Renal cortex interstitium (tissue), 11 donors: ENCODE data around the gene TPST1. TPM values are rescaled to one million over a fixed set of nuclear protein-coding genes. Genes with fewer than 3 reads are reported as not detected.
A peak's percentile ranks its signal among the peaks of the same experiment; 100 is the strongest.

Source experiments
- DNase-seq, 11 donors: peaks; one replicate each; pipeline ENCODE4 v3.0.0-alpha.2; 2013; ENCODE audit warnings: low read depth in 9 of 11, low spot score in 4 of 11; ENCODE audit errors: extremely low read depth in 1 of 11
- polyA plus RNA-seq, 3 donors: library from polyadenylated mRNA; unstranded; fragments of 120-200 nt; gene quantifications; one replicate each; pipeline ENCODE4 v1.2.1, GENCODE V29; 2013; ENCODE audit not compliant: insufficient read length in 3 of 3

Gene TPST1
- polyA plus RNA-seq, 3 donors = 40.8 to 43.6 (median 41.8) TPM

GRCh38 chr7:66263936-66264335, 58.8 kb downstream of the TPST1 start:
- DNase-seq = no peak

- peak in 4 of 11 donors; percentile 2 to 12 (median 6) for DNase-seq
Observed at GRCh38 chr7:66265566-66265965, 60.4 kb downstream of the TPST1 start.

GRCh38 chr7:66267249-66267648, 62.1 kb downstream of the TPST1 start:
- DNase-seq = no peak

- DNase-seq = no peak
Observed at GRCh38 chr7:66269978-66270377, 64.8 kb downstream of the TPST1 start.

GRCh38 chr7:66272321-66272720, 67.2 kb downstream of the TPST1 start:
- no peak for DNase-seq

- no peak for DNase-seq
Observed at GRCh38 chr7:66276363-66276762, 71.2 kb downstream of the TPST1 start.

GRCh38 chr7:66277492-66277891, 72.4 kb downstream of the TPST1 start:
- no peak for DNase-seq

- no peak for DNase-seq
Observed at GRCh38 chr7:66279912-66280311, 74.8 kb downstream of the TPST1 start.

- DNase-seq = no peak
Observed at GRCh38 chr7:66281678-66282590, 76.8 kb downstream of the TPST1 start.

- no peak for DNase-seq
Observed at GRCh38 chr7:66282591-66282935, 77.4 kb downstream of the TPST1 start.

GRCh38 chr7:66283003-66283920, 78.1 kb downstream of the TPST1 start:
- DNase-seq = no peak

- no peak for DNase-seq
Observed at GRCh38 chr7:66296001-66296521, 90.9 kb downstream of the TPST1 start.

- DNase-seq = no peak
Observed at GRCh38 chr7:66296557-66296956, 91.4 kb downstream of the TPST1 start.

- DNase-seq = no peak
Observed at GRCh38 chr7:66297579-66297978, 92.4 kb downstream of the TPST1 start.

GRCh38 chr7:66301249-66301648, 96.1 kb downstream of the TPST1 start:
- no peak for DNase-seq

GRCh38 chr7:66301737-66302136, 96.6 kb downstream of the TPST1 start:
- no peak for DNase-seq

- no peak for DNase-seq
Observed at GRCh38 chr7:66303454-66304155, 98.5 kb downstream of the TPST1 start.

- DNase-seq = no peak
Observed at GRCh38 chr7:66304536-66304935, 99.4 kb downstream of the TPST1 start.

- DNase-seq = peak in 2 of 11 donors; percentile 36 to 43
Observed at GRCh38 chr7:66306243-66306642, 101.1 kb downstream of the TPST1 start.
